Measurements from ENCODE around the gene ST3GAL2.
"Not testable (repeated sequence)": the region's sequence is repeated elsewhere in the genome, so short reads cannot be mapped to it uniquely, and the experiment has no call there.

The ST3GAL2 gene

GRCh38 chr16:70417661-70418060 is 21.2 kb downstream of the ST3GAL2 start:
- no peak for DNase-seq (ENCODE audit: low read depth)

- DNase-seq (ENCODE audit: low read depth): no peak
Observed at GRCh38 chr16:70416748-70417616, 21.9 kb downstream of the ST3GAL2 start.

GRCh38 chr16:70413572-70413971 is 25.3 kb downstream of the ST3GAL2 start:
- not testable (repeated sequence) for DNase-seq (ENCODE audit: low read depth)

- no peak for DNase-seq (ENCODE audit: low read depth)
Observed at GRCh38 chr16:70412385-70412784, 26.5 kb downstream of the ST3GAL2 start.

- DNase-seq (ENCODE audit: low read depth): no peak
Observed at GRCh38 chr16:70410734-70411133, 28.2 kb downstream of the ST3GAL2 start.

GRCh38 chr16:70407811-70408274 is 31.1 kb downstream of the ST3GAL2 start:
- no peak for DNase-seq (ENCODE audit: low read depth)

GRCh38 chr16:70406104-70406503 is 32.8 kb downstream of the ST3GAL2 start:
- DNase-seq (ENCODE audit: low read depth): not testable (repeated sequence)

GRCh38 chr16:70402916-70403659 is 35.8 kb downstream of the ST3GAL2 start:
- DNase-seq (ENCODE audit: low read depth): no peak

- no peak for DNase-seq (ENCODE audit: low read depth)
Observed at GRCh38 chr16:70399951-70400350, 38.9 kb downstream of the ST3GAL2 start.

GRCh38 chr16:70399381-70399780 is 39.5 kb downstream of the ST3GAL2 start:
- DNase-seq (ENCODE audit: low read depth): no peak

GRCh38 chr16:70398177-70398743 is 40.6 kb downstream of the ST3GAL2 start:
- no peak for DNase-seq (ENCODE audit: low read depth)

- DNase-seq (ENCODE audit: low read depth): no peak
Observed at GRCh38 chr16:70396246-70396904, 42.5 kb downstream of the ST3GAL2 start.

- DNase-seq (ENCODE audit: low read depth): peak; percentile 32
Observed at GRCh38 chr16:70395345-70395901, 43.5 kb downstream of the ST3GAL2 start.

GRCh38 chr16:70394853-70395252 is 44.0 kb downstream of the ST3GAL2 start:
- DNase-seq (ENCODE audit: low read depth): no peak

GRCh38 chr16:70393662-70394061 is 45.2 kb downstream of the ST3GAL2 start:
- no peak for DNase-seq (ENCODE audit: low read depth)

GRCh38 chr16:70392606-70393005 is 46.3 kb downstream of the ST3GAL2 start:
- DNase-seq (ENCODE audit: low read depth): no peak

GRCh38 chr16:70391881-70392481 is 46.9 kb downstream of the ST3GAL2 start:
- no peak for DNase-seq (ENCODE audit: low read depth)

GRCh38 chr16:70391446-70391845 is 47.5 kb downstream of the ST3GAL2 start:
- DNase-seq (ENCODE audit: low read depth): no peak

GRCh38 chr16:70390774-70391173 is 48.1 kb downstream of the ST3GAL2 start:
- no peak for DNase-seq (ENCODE audit: low read depth)

- DNase-seq (ENCODE audit: low read depth): no peak
Observed at GRCh38 chr16:70388006-70388680, 50.8 kb downstream of the ST3GAL2 start.
